Measurements from ENCODE around the gene LY6G6D.
A peak's percentile ranks its signal among the peaks of the same experiment; 100 is the strongest.

Gene LY6G6D

DNA sequence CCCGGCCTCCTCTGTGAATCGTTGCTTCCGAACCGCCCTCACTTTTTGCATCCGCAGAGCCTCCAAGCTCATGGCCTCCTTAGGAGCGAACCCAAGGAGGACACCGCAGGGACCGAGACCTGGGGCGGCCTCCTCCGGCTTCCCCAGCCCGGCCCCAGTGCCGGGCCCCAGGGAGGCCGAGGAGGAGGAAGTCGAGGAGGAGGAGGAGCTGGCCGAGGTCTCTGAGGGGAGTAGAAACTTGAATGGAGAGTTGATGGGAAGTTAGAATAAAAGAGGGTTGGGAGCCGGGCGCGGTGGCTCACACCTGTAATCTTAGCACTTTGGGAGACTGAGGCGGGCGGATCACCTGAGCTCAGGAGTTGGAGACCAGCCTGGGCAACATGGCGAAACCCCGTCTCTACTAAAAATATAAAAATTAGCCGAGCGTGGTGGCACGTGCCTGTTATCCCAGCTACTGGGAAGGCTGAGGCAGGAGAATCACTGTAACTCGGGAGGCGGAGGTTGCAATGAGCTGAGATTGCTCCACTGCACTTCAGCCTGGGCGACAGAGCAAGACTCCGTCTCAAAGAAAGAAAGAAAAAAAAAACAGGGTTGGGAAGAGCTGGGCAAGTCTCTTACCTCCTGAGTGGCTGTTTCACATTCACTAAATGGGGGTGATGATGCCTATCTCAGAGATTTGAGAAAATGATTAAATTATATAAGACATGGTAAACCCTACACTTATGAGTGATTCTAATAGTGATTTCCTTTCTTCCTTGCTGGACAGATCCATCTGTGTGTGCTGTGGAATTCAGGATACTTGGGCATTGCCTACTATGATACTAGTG, 25.5 kb downstream of the LY6G6D start:
- TF ChIP-seq, protein P1, sequence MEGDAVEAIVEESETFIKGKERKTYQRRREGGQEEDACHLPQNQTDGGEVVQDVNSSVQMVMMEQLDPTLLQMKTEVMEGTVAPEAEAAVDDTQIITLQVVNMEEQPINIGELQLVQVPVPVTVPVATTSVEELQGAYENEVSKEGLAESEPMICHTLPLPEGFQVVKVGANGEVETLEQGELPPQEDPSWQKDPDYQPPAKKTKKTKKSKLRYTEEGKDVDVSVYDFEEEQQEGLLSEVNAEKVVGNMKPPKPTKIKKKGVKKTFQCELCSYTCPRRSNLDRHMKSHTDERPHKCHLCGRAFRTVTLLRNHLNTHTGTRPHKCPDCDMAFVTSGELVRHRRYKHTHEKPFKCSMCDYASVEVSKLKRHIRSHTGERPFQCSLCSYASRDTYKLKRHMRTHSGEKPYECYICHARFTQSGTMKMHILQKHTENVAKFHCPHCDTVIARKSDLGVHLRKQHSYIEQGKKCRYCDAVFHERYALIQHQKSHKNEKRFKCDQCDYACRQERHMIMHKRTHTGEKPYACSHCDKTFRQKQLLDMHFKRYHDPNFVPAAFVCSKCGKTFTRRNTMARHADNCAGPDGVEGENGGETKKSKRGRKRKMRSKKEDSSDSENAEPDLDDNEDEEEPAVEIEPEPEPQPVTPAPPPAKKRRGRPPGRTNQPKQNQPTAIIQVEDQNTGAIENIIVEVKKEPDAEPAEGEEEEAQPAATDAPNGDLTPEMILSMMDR (IDR thresholded peaks at IDR 0.05; ENCODE audit: insufficient read depth, low read depth, low read length, missing control alignments), result no peak
- peak overlapping the region; percentile 90 for H3K4me3 ChIP-seq (ENCODE audit: low read length)
- no peak for DNase-seq (ENCODE audit: low read depth)

- no peak for DNase-seq (ENCODE audit: low read depth)
- H3K4me3 ChIP-seq (ENCODE audit: low read length), result no peak overlapping the region
- TF ChIP-seq, protein P1 (IDR thresholded peaks at IDR 0.05; ENCODE audit: insufficient read depth, low read depth, low read length, missing control alignments), result no peak
These were observed 26.7 kb downstream of the LY6G6D start for GRCh38 chr6:31741815-31742214.

DNA sequence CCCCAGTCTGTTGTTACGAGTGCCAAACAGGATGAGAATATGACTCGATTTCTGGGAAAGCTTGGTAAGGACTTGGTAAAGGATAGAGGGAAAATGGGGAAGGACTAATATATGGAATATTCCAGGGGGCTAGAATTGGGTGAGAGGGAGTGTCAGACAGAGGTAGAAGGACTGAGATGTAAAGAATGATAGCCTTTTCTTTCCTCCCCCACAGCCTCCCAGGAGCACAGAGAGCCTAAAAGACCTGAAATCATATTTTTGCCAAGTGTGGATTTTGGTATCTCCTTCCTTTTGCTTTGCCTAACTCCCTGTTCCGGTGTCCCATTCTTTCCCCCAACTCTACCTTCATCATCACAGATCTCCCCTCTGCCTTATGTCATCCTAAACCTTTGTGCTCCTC, 27.7 kb downstream of the LY6G6D start:
- DNase-seq (ENCODE audit: low read depth), result no peak
- TF ChIP-seq, protein P1 (IDR thresholded peaks at IDR 0.05; ENCODE audit: insufficient read depth, low read depth, low read length, missing control alignments), result no peak
- H3K4me3 ChIP-seq (ENCODE audit: low read length), result no peak overlapping the region

GRCh38 chr6:31744422-31744821, 29.3 kb downstream of the LY6G6D start:
- H3K4me3 ChIP-seq (ENCODE audit: low read length), result no peak overlapping the region
- TF ChIP-seq, protein P1 (IDR thresholded peaks at IDR 0.05; ENCODE audit: insufficient read depth, low read depth, low read length, missing control alignments), result no peak
- no peak for DNase-seq (ENCODE audit: low read depth)

DNA sequence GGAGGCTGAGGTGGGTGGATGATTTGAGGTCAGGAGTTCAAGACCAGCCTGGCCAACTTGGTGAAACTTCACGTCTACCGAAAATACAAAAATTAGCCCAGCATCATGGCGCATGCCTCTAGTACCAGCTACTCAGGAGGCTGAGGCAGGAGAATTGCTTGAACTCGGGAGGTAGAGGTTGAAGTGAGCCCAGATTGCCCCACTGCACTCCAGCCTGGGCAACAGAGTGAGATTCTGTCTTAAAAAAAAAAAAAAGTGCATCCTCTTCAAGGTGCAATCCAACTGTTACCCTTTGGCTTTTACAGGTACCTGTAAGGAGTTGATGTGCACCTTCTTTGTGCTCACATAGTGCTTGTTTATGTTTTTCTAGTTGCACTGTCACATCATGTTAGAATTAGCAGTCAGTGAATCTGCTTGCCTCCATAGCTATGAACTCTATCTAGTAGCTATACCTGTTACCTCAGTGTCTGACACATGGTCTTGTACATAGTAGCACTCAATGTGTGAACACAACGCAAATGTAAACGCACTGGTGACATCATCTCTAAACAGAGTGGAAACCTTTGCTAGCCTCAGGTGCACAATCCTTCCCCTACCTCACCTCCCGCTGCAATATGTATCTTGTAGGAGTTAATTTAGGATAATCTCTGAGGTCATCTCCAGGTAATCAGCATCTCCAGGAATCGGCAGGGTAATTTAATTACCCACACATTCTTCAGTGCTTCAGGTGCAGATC, 34.3 kb downstream of the LY6G6D start:
- TF ChIP-seq, protein P1 (IDR thresholded peaks at IDR 0.05; ENCODE audit: insufficient read depth, low read depth, low read length, missing control alignments), result no peak
- DNase-seq (ENCODE audit: low read depth), result no peak
- H3K4me3 ChIP-seq (ENCODE audit: low read length), result no peak overlapping the region

DNA sequence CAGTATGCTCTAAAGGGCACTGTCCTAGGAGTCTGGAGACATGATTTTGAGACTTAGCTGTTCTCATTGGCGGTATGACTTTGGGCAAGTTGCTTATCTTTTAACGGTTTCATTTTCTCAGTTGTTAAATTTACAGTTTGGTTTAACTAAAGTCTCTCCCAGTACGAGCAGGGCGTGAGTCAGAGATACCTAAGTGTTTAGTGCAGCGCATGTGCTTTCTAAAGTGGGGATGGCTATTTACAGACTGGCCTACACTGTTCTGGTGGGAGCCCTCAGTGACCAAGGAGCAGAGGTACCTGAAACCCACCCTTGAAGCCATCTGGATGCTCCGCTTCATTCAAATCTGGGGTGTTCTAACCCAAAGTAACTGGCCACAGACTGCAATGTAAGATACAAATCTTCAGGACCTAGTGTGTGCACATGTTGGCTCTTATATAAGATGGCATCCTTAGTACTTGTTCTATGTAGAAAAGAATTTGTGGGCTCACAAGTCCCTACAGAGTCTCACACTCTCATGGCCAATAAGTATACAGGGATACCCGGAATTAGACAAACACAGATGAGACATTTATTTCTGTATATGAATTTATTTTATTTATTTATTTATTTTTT, 35.4 kb downstream of the LY6G6D start:
- DNase-seq (ENCODE audit: low read depth), result no peak
- no peak overlapping the region for H3K4me3 ChIP-seq (ENCODE audit: low read length)
- TF ChIP-seq, protein P1 (IDR thresholded peaks at IDR 0.05; ENCODE audit: insufficient read depth, low read depth, low read length, missing control alignments), result no peak
